RWPE1 (cell line): Measurements from ENCODE around the gene ENDOU.

Experiments
- CTCF ChIA-PET: fragments of 350-600 bp; sonication (Branson Sonifier 250); formaldehyde crosslinking; extraction: SDS; loops from one replicate; lab custom pipeline; 2021; lab: Yijun Ruan, JAX
- POLR2A ChIA-PET: fragments of 400-600 bp; formaldehyde crosslinking; extraction: SDS; loops from one replicate; lab custom pipeline; 2020; ENCODE audit warnings: antibody characterized with exemption; ENCODE audit not compliant: low non-redundant PET; lab: Yijun Ruan, JAX
- DNase-seq: peaks from one replicate; pipeline ENCODE4 v3.0.0; 2012; ENCODE audit warnings: low spot score
- H3K27ac ChIP-seq: fragments of 450-650 bp; 2 replicates; pipeline ENCODE4 v1.5.1; 2017
- TF ChIP-seq, protein P1 (sequence below): fragments of 450-650 bp; conservative IDR thresholded peaks from 2 replicates; pipeline ENCODE4 v1.5.1; 2017; ENCODE audit warnings: low read depth, mild to moderate bottlenecking

The ENDOU gene

GRCh38 chr12:47742253-47742825 lies 17.0 kb upstream of the ENDOU start:
- DNase-seq = peak; percentile 46
- H3K27ac ChIP-seq = no peak overlapping the region
- ChIA-PET CTCF (interaction anchor here (0.6 to 6.3 kb wide), 20 partner anchors 10 to 268 kb away, joined by 3 to 167 read pairs (median 4); partner anchors contain the start of genes RAPGEF3 and SLC48A1), POLR2A (no interaction called here)
- TF ChIP-seq, protein P1, sequence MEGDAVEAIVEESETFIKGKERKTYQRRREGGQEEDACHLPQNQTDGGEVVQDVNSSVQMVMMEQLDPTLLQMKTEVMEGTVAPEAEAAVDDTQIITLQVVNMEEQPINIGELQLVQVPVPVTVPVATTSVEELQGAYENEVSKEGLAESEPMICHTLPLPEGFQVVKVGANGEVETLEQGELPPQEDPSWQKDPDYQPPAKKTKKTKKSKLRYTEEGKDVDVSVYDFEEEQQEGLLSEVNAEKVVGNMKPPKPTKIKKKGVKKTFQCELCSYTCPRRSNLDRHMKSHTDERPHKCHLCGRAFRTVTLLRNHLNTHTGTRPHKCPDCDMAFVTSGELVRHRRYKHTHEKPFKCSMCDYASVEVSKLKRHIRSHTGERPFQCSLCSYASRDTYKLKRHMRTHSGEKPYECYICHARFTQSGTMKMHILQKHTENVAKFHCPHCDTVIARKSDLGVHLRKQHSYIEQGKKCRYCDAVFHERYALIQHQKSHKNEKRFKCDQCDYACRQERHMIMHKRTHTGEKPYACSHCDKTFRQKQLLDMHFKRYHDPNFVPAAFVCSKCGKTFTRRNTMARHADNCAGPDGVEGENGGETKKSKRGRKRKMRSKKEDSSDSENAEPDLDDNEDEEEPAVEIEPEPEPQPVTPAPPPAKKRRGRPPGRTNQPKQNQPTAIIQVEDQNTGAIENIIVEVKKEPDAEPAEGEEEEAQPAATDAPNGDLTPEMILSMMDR = peak; percentile 96

DNA sequence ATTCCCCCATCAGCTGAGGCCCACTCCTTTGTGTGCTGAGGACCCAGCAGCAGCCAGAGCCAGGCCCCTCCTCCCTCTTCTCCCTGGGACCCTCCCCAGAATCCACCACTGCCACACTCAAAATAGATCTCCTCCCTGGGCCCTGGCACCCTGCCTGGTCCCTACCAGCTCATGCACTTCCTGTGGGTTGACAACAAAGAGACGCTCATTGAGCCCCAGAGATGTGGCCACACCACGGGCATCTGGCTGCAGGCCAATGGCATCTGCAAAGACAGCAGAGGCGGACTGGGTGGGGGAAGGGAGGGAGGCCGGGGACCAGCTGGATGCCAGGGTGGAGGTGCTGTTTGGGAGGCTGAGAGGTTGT lies 16.0 kb upstream of the ENDOU start:
- DNase-seq = no peak
- POLR2A ChIA-PET = no interaction called here
- H3K27ac ChIP-seq = peak overlapping the region; percentile 30
- TF ChIP-seq, protein P1 = no peak
- CTCF ChIA-PET = interaction anchor here (0.5 to 6.3 kb wide), 13 partner anchors 9 to 269 kb away, joined by 3 to 167 read pairs (median 8); partner anchors contain the start of genes RAPGEF3 and SLC48A1

DNA sequence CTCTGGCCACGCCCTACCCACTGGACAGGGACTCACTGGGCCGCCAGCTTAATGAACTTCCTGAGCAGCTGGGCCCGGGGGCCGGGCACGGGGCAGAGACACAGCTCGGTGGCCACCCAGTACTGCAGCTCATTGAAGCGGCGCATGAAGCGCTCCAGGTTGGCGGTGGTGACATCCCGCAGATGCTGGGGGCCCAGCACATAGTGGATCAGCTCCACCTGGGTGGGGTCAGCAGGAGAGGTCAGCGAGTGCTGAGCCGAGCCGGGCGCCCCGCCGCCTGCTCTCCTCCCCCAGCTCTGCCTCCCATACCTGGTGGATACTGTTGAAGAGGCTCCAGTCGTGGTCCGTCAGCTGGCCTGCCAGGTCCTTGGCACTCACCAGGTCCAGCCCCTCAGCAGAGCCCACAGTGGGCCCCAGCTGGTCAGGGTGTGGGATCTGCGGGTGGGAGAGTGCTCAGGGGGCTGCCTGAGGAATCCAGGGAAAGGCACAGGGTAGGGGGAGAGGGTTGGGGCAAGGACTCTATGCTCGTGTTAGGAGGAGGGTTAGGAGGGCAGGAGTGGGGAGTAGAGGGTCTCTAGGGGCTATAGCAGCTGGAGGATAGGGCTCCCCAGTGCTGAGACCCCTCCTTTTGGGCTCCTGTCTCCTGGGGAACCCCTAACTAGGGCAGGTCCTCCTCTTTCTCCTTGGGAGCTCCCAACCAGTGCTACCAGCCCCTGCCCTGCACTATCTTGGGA lies 15.5 kb upstream of the ENDOU start:
- peak overlapping the region; percentile 30 for H3K27ac ChIP-seq
- ChIA-PET CTCF (interaction anchor here (0.6 to 6.3 kb wide), 7 partner anchors 8 to 240 kb away, joined by 3 to 167 read pairs (median 36); partner anchors contain the start of genes RAPGEF3 and SLC48A1), POLR2A (no interaction called here)
- no peak for DNase-seq
- TF ChIP-seq, protein P1 = no peak

DNA sequence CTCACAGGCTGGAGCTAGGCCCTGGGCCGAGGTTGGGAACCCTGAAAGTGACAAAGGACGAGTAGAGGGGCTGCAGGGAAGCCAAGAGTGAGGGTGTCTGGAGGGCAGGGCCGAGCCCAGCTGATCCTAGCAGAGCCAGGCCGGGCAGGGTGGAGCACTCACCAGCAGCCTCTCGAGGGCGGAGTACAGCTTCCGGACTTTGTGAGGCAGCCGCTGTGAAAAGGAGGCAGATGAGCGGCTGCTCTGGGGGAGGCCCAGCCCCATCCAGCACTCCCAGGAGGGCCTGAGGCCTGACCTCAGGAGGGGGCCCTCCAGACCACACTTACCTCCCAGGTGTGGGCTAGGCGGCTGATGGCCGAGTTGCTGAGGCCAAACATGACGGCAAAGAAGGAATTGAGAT lies 14.7 kb upstream of the ENDOU start:
- CTCF ChIA-PET = interaction anchor here (0.6 to 6.3 kb wide), 5 partner anchors 27 to 239 kb away, joined by 3 to 167 read pairs (median 3); partner anchors contain the start of gene SLC48A1
- no peak overlapping the region for H3K27ac ChIP-seq
- DNase-seq = no peak
- TF ChIP-seq, protein P1 = no peak
- POLR2A ChIA-PET = no interaction called here

GRCh38 chr12:47739297-47739696 lies 14.0 kb upstream of the ENDOU start:
- TF ChIP-seq, protein P1 = no peak
- ChIA-PET POLR2A (no interaction called here), CTCF (interaction anchor here (1.1 to 6.3 kb wide), 2 partner anchors 28 to 38 kb away, joined by 3 to 167 read pairs; partner anchors contain the start of gene SLC48A1)
- DNase-seq = no peak
- H3K27ac ChIP-seq = no peak overlapping the region

DNA sequence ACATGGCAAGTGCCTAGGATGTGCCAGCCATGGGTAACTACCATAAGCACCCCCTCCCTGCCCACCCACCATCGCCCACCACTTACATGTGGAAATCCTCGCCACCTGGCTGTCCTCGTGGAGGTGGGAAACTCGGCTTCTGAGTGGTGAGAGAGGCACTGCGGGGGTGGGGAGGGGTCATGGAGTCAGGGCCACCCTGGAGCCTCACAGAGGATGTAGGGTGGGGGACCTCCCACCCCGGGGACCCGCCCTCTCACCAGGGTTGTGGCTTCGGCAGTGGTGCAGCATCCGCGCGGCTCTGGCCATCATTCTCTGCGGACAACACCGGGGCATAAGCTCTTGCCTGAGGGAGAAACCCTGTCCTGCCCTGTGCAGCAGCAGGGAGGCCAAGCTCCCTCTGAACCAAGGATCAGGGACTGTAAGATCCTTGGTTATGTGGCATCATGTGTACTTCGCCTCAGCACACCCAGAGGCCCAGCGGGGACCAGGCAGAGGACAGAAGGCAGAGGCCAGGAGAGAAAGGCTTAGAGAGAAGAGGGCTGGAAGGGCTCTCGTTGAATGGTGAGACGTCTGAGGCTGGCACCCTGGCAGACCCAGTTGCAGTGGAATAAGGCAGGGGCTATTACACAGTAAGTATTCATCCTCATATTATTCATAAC lies 12.8 kb upstream of the ENDOU start:
- CTCF ChIA-PET = no interaction called here
- no peak for DNase-seq
- POLR2A ChIA-PET = no interaction called here
- no peak overlapping the region for H3K27ac ChIP-seq
- TF ChIP-seq, protein P1 = no peak
